ENCODE measurements around the gene PKD2L1. TPM values are rescaled to one million over a fixed set of nuclear protein-coding genes. Genes with fewer than 3 reads are reported as not detected.
A peak's percentile ranks its signal among the peaks of the same experiment; 100 is the strongest.
"Not testable (repeated sequence)": the region's sequence is repeated elsewhere in the genome, so short reads cannot be mapped to it uniquely, and the experiment has no call there.

The PKD2L1 gene
- total and polyA plus RNA-seq, 10 of the 15 experiments (the other 5 are each of a cell fraction or from before 2014, with no cell fraction given), result 0.05 to 0.17 (median 0.08) TPM; not detected in 6

DNA sequence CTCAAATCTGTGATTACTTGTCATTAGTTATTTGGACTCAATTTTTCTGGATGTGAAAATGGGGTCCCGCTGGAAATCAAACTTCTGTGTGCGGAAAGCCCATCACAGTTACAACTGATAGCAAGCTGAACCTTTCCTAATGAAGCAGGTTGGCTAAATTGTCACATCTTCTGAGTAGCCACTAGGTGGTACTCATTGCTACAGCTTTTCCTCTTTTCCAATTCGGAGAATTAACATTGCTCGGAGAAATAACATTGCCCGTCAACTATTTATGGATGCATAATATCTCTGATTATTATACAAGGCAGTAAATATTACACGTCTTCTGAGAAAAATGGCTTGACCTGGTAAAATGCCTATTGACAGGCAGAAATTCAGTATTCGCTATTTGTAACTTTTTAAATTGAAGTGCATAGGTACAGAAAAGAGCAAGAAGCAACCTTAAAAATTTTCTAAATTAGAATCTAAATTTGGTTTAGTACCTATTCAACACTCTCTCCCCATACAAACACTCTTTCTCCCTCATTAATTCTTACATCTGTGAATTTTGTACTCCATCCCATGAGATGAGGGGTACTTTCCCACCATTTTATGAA lies 26.2 kb downstream of the PKD2L1 start (continued):
- TF ChIP-seq, protein P1, sequence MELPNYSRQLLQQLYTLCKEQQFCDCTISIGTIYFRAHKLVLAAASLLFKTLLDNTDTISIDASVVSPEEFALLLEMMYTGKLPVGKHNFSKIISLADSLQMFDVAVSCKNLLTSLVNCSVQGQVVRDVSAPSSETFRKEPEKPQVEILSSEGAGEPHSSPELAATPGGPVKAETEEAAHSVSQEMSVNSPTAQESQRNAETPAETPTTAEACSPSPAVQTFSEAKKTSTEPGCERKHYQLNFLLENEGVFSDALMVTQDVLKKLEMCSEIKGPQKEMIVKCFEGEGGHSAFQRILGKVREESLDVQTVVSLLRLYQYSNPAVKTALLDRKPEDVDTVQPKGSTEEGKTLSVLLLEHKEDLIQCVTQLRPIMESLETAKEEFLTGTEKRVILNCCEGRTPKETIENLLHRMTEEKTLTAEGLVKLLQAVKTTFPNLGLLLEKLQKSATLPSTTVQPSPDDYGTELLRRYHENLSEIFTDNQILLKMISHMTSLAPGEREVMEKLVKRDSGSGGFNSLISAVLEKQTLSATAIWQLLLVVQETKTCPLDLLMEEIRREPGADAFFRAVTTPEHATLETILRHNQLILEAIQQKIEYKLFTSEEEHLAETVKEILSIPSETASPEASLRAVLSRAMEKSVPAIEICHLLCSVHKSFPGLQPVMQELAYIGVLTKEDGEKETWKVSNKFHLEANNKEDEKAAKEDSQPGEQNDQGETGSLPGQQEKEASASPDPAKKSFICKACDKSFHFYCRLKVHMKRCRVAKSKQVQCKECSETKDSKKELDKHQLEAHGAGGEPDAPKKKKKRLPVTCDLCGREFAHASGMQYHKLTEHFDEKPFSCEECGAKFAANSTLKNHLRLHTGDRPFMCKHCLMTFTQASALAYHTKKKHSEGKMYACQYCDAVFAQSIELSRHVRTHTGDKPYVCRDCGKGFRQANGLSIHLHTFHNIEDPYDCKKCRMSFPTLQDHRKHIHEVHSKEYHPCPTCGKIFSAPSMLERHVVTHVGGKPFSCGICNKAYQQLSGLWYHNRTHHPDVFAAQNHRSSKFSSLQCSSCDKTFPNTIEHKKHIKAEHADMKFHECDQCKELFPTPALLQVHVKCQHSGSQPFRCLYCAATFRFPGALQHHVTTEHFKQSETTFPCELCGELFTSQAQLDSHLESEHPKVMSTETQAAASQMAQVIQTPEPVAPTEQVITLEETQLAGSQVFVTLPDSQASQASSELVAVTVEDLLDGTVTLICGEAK (IDR thresholded peaks at IDR 0.05; ENCODE audit: borderline replicate concordance), result no peak
- TF ChIP-seq SPI1 (IDR thresholded peaks at IDR 0.05; ENCODE audit: borderline replicate concordance, insufficient read depth, low read depth, low read length), result no peak
- no peak for TF ChIP-seq ZBED1 (IDR thresholded peaks at IDR 0.05; ENCODE audit: borderline replicate concordance)
- no peak for TF ChIP-seq NR2C2 (IDR thresholded peaks at IDR 0.05; ENCODE audit: borderline replicate concordance, control insufficient read depth, insufficient read length, low read depth)
- TF ChIP-seq POLR2A (IDR thresholded peaks at IDR 0.05; ENCODE audit: low read depth, low read length), result no peak
- TF ChIP-seq RFX5 (IDR thresholded peaks at IDR 0.05; ENCODE audit: low read depth, low read length), result no peak
- TF ChIP-seq CBX5 (IDR thresholded peaks at IDR 0.05; ENCODE audit: low read depth), result no peak
- no peak for TF ChIP-seq IRF4 (IDR thresholded peaks at IDR 0.05; ENCODE audit: low read depth, low read length)
- TF ChIP-seq SMC3 (IDR thresholded peaks at IDR 0.05; ENCODE audit: borderline replicate concordance, low read length), result peak; percentile 53; the same call in 1 of the 2 replicates
- no peak for TF ChIP-seq TARDBP (IDR thresholded peaks at IDR 0.05; ENCODE audit: borderline replicate concordance)

DNA sequence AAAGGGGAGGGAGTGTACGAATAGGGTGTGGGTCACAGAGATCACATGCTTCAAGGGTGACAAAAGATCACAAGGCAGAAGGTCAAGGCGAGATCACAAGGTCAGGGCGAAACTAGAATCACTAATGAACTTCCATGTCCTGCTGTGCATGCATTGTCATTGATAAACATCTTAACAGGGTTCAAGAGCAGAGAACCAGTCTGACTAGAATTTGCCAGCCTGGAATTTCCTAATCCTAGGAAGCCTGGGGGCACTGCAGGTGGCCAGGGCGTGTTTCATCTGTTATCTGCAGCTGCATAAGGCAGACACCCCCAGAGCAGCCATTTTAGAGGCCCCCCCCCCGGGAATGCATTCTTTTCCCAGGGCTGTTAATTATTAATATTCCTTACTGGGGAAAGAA lies 28.9 kb downstream of the PKD2L1 start:
- in situ Hi-C loops (cut with MboI); CTCF ChIA-PET: not testable (repeated sequence)

More for the DNA sequence above, 28.9 kb downstream of the PKD2L1 start:
- RAD21 ChIA-PET (ENCODE audit: unreplicated experiment); H3K27ac ChIP-seq (ENCODE audit: control insufficient read depth, insufficient read depth); H4K20me1 ChIP-seq (ENCODE audit: control insufficient read depth, insufficient read depth); POLR2A ChIA-PET; H3K9me3 ChIP-seq (replicated peaks; ENCODE audit: control insufficient read depth, insufficient read depth, low read length); H3K9ac ChIP-seq (ENCODE audit: control insufficient read depth, insufficient read depth, low read length); H2AFZ ChIP-seq (ENCODE audit: control insufficient read depth, low read depth, low read length); DNase-seq (ENCODE audit: low read depth, low spot score); H3K27me3 ChIP-seq (replicated peaks in 1 of 2; ENCODE audit: control insufficient read depth in 2 of 2, insufficient read depth in 2 of 2, low read length in 1 of 2); BruUV-seq (replicated peaks); SMC1A ChIA-PET (ENCODE audit: uncharacterized antibody, unreplicated experiment); H3K79me2 ChIP-seq (ENCODE audit: control insufficient read depth, insufficient read depth, low read length); FAIRE-seq; H3K4me2 ChIP-seq (ENCODE audit: control insufficient read depth, insufficient read depth); H3K4me3 ChIP-seq; H3K4me1 ChIP-seq (ENCODE audit: control insufficient read depth, insufficient read depth, low read length); ATAC-seq; intact Hi-C loops (cut with micrococcal nuclease; ENCODE audit: unreplicated experiment); H3K36me3 ChIP-seq (ENCODE audit: control insufficient read depth in 2 of 2, insufficient read depth in 2 of 2, low read length in 1 of 2): not testable (repeated sequence)
- 20% methylated on average over 5 of the region's 5 CpGs for WGBS (ENCODE audit: insufficient coverage, insufficient replicate concordance, low lambda C conversion rate, missing lambda C conversion rate)
